Measurements from ENCODE around the gene ERC1.

- TF ChIP-seq CTCF (IDR thresholded peaks at IDR 0.05; ENCODE audit: low read depth, low read length, poor library complexity, severe bottlenecking) (no peak), EZH2phosphoT487 (IDR thresholded peaks at IDR 0.05; ENCODE audit: borderline replicate concordance, low read length) (no peak)
Measured at GRCh38 chr12:1377117-1377516, 386.1 kb downstream of the ERC1 start.

Data from DOHH2 (cell line).